Ishikawa (cell line): Measurements from ENCODE around the gene SPATA21.
A peak's percentile ranks its signal among the peaks of the same experiment; 100 is the strongest.

ENCODE experiments used
- CEBPB ChIP-seq: IDR thresholded peaks from 2 replicates; pipeline ENCODE4 v1.6.1; 2012
- CREB1 ChIP-seq: IDR thresholded peaks from 2 replicates; pipeline ENCODE4 v1.6.1; 2012; ENCODE audit warnings: low read depth
- EGR1 ChIP-seq: IDR thresholded peaks from 2 replicates; pipeline ENCODE4 v1.6.1; 2012
- EP300 ChIP-seq: IDR thresholded peaks from 2 replicates; pipeline ENCODE4 v1.6.1; 2012; ENCODE audit warnings: borderline replicate concordance
- FOXM1 ChIP-seq: IDR thresholded peaks from 2 replicates; pipeline ENCODE4 v1.6.1; 2012; ENCODE audit warnings: low read depth, borderline replicate concordance
- NFIC ChIP-seq: IDR thresholded peaks from 2 replicates; pipeline ENCODE4 v1.6.1; 2012
- RAD21 ChIP-seq: IDR thresholded peaks from 2 replicates; pipeline ENCODE4 v1.6.1; 2012; ENCODE audit warnings: low read depth
- TAF1 ChIP-seq: IDR thresholded peaks from 2 replicates; pipeline ENCODE4 v1.6.1; 2012; ENCODE audit warnings: low read depth, mild to moderate bottlenecking
- TCF12 ChIP-seq: IDR thresholded peaks from 2 replicates; pipeline ENCODE4 v1.6.1; 2012; ENCODE audit warnings: low read depth
- TEAD4 ChIP-seq: IDR thresholded peaks from 2 replicates; pipeline ENCODE4 v1.6.1; 2012
- YY1 ChIP-seq: IDR thresholded peaks from 2 replicates; pipeline ENCODE4 v1.6.1; 2012; ENCODE audit warnings: low read depth
- ZBTB7A ChIP-seq: IDR thresholded peaks from 2 replicates; pipeline ENCODE4 v1.6.1; 2012; ENCODE audit warnings: low read depth
- TF ChIP-seq, protein P1 (sequence below): IDR thresholded peaks from 2 replicates; pipeline ENCODE4 v1.6.1; 2012; ENCODE audit warnings: low read depth, mild to moderate bottlenecking
- TF ChIP-seq, protein P2 (sequence below): IDR thresholded peaks from 2 replicates; pipeline ENCODE4 v1.6.1; 2012
- TF ChIP-seq, protein P3 (sequence below): IDR thresholded peaks from 2 replicates; pipeline ENCODE4 v1.6.1; 2012

Gene SPATA21

DNA sequence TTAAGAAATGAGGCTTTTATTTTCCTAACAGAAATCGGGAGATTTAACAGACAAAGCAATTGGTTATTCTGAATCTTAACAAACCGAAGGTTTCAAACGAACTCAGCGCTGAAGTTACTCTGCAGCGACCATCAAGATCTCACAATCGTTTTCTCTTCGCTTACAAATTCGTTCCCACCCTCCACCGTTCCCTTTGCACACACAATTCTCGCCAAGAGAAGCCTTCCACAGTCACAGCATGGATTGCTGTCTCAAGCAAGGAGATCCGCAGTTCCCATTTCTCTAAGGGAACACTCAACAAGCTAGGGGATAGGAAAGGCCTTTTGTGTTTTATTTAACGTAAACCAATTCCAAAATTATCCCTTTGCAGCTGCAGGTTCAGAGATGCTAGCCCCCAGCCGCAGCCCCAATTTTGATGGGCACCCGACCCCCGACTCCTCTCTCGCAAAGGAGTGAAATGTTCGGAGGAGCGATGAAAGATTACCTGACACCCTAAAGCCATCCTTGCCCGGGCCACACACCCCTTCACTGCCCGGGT, 85.7 kb downstream of the SPATA21 start:
- TF ChIP-seq, protein P1, sequence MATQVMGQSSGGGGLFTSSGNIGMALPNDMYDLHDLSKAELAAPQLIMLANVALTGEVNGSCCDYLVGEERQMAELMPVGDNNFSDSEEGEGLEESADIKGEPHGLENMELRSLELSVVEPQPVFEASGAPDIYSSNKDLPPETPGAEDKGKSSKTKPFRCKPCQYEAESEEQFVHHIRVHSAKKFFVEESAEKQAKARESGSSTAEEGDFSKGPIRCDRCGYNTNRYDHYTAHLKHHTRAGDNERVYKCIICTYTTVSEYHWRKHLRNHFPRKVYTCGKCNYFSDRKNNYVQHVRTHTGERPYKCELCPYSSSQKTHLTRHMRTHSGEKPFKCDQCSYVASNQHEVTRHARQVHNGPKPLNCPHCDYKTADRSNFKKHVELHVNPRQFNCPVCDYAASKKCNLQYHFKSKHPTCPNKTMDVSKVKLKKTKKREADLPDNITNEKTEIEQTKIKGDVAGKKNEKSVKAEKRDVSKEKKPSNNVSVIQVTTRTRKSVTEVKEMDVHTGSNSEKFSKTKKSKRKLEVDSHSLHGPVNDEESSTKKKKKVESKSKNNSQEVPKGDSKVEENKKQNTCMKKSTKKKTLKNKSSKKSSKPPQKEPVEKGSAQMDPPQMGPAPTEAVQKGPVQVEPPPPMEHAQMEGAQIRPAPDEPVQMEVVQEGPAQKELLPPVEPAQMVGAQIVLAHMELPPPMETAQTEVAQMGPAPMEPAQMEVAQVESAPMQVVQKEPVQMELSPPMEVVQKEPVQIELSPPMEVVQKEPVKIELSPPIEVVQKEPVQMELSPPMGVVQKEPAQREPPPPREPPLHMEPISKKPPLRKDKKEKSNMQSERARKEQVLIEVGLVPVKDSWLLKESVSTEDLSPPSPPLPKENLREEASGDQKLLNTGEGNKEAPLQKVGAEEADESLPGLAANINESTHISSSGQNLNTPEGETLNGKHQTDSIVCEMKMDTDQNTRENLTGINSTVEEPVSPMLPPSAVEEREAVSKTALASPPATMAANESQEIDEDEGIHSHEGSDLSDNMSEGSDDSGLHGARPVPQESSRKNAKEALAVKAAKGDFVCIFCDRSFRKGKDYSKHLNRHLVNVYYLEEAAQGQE: no peak
- TF ChIP-seq ZBTB7A (peak; percentile 53; the same call in 1 of the 2 replicates), NFIC (no peak), EGR1 (no peak), RAD21 (no peak), YY1 (no peak), EP300 (no peak)
- TF ChIP-seq, protein P2, sequence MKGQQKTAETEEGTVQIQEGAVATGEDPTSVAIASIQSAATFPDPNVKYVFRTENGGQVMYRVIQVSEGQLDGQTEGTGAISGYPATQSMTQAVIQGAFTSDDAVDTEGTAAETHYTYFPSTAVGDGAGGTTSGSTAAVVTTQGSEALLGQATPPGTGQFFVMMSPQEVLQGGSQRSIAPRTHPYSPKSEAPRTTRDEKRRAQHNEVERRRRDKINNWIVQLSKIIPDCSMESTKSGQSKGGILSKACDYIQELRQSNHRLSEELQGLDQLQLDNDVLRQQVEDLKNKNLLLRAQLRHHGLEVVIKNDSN: no peak

DNA sequence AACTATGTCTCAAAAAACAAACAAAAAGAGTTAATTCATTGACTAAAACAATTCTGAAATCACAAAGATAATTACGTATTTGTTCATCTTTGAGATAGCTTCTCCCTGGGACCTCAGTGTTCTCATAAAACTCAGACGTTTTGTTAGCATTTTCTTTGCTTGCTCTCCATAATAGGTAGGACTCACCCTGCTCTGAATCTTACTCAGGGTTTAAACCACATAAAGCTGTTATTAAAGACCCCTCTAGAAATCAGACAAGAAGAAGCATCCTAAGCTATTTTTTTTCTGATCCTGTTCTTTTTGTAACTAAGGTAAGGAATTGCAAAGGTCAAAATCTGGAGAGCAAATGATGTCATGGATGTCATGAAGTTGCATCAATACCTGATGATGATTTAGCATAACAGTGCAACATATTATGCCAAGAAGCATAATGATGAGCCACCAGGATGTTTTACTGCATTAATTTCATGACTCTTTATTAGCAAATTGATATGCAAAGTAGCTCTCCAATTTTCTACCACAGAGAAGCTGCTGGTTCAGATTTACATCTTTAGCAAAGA, 87.3 kb downstream of the SPATA21 start:
- TF ChIP-seq RAD21 (no peak), TEAD4 (no peak), EP300 (no peak), TAF1 (no peak), ZBTB7A (no peak), TCF12 (no peak), EGR1 (no peak), CEBPB (no peak), NFIC (no peak), CREB1 (no peak), FOXM1 (no peak)
- TF ChIP-seq, protein P2: no peak
- TF ChIP-seq, protein P1: no peak
- TF ChIP-seq, protein P3, sequence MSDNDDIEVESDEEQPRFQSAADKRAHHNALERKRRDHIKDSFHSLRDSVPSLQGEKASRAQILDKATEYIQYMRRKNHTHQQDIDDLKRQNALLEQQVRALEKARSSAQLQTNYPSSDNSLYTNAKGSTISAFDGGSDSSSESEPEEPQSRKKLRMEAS: no peak
